ENCODE measurements around the gene ENHO. TPM values are rescaled to one million over a fixed set of nuclear protein-coding genes. Genes with fewer than 3 reads are reported as not detected.

The ENHO gene
- polyA plus RNA-seq, 6 donors from 2014 or later, result not detected

DNA sequence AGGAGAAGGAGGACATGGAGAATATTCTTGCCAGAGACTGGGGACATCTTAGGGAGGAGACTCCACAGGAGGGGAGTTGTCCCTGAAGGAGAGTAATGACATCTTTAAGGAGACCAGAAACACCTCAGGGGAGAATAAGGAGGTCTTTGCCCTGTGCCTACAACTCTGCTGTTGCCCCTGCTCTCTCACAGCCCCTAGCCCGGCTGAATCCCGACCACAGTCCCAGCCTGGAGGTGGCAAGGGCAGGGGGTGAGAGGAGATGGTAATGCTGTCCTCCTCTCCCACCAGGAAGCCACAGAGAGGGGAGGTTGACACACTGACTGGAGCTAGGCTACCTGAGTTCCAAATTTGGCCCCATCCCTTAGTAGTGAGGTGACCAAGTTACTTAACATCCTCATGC, 30.2 kb upstream of the ENHO start:
- DNase-seq (no peak), ATAC-seq (ENCODE audit: low read depth in 2 of 2) (no peak)
- H3K27me3 Mint-ChIP-seq, result peaks cover 30 to 51% (median 45%) of the 10 kb centered on the region in 3 donors
- H3K9me3 Mint-ChIP-seq, result no peaks in the 10 kb centered on the region
- H3K36me3 Mint-ChIP-seq, result no peaks in the 10 kb centered on the region
- H3K4me3 Mint-ChIP-seq, result no peak overlapping the region
- no peak overlapping the region for H3K27ac Mint-ChIP-seq
- peaks cover 0 to 4% (median 0%) of the 10 kb centered on the region in 3 donors for H3K4me1 Mint-ChIP-seq

DNA sequence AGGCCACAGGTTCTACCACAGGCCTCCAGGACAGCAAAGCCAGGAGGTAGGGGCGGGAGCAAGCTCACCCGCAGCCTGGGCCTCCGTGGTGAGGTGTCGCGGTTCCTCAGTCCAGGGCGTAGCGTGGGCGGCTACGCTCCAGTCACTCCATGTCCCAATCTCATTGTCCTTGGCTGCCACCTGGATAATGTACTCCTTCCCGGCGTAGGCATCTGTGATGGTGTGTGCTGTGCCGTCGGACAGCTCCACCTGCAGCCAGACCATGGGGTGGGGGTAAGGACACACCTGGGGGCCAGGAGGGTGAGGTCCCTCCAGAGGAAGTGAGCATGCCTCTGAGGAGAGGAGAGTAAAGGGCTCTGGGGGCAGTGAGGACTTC, 29.8 kb upstream of the ENHO start:
- no peak for DNase-seq
- no peaks in the 10 kb centered on the region for H3K36me3 Mint-ChIP-seq

DNA sequence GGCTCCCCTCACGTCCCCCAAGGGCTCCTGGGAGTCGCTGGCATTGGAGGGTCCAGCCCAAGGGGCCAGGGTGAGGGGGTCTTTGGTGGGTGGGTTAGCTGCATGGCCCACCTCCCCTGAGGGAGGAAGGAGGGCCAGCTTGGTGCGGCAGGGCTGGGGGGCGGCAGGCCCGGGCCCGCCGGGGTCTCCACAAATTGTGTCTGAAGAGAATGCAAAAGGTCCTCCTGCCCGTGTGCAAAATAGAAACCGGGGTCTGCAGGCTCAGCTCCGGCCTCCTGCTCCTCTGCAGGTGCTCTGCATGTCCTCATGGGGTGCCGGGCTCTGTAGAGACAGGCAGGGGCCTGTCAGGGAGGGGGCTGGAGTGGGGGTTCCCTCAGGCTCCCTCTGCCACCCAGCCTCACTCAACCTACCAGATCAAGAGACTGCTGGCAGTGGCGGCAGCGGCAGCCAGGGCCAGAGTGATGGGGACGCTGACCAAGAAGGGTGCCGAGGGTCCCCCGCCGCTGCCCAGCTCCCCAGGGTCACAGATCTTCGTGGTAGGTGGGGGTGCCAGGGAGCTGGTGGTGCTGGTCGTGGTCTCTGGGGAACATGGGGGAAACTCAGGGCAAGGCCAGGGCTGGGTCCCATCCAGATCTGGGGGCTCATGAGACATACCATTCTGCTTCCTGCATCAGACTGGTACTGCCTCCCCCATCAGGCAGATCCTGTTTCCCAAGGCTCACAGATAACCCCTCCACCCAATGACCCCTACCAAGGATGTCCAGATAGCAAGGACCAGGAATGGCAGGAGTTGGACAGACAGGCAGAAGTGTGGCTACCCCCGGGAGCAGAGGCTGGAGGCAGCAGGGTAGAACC, 29.2 kb upstream of the ENHO start:
- no peak overlapping the region for H3K27ac Mint-ChIP-seq
- no peak for DNase-seq
- H3K9me3 Mint-ChIP-seq, result no peaks in the 10 kb centered on the region
- peaks cover 0 to 4% (median 0%) of the 10 kb centered on the region in 3 donors for H3K4me1 Mint-ChIP-seq
- no peaks in the 10 kb centered on the region for H3K36me3 Mint-ChIP-seq
- peaks cover 26 to 51% (median 45%) of the 10 kb centered on the region in 3 donors for H3K27me3 Mint-ChIP-seq
- no peak for ATAC-seq (ENCODE audit: low read depth in 2 of 2)
- no peak overlapping the region for H3K4me3 Mint-ChIP-seq

More for the DNA sequence above, 29.8 kb upstream of the ENHO start:
- no peak for ATAC-seq (ENCODE audit: low read depth in 2 of 2)
- peaks cover 0 to 4% (median 0%) of the 10 kb centered on the region in 3 donors for H3K4me1 Mint-ChIP-seq
- peak overlapping the region in 1 of 8 donors; percentile 39 for H3K4me3 Mint-ChIP-seq
- peaks cover 31 to 51% (median 45%) of the 10 kb centered on the region in 3 donors for H3K27me3 Mint-ChIP-seq
- no peaks in the 10 kb centered on the region for H3K9me3 Mint-ChIP-seq
- H3K27ac Mint-ChIP-seq, result peak overlapping the region in 1 of 6 donors; percentile 49

DNA sequence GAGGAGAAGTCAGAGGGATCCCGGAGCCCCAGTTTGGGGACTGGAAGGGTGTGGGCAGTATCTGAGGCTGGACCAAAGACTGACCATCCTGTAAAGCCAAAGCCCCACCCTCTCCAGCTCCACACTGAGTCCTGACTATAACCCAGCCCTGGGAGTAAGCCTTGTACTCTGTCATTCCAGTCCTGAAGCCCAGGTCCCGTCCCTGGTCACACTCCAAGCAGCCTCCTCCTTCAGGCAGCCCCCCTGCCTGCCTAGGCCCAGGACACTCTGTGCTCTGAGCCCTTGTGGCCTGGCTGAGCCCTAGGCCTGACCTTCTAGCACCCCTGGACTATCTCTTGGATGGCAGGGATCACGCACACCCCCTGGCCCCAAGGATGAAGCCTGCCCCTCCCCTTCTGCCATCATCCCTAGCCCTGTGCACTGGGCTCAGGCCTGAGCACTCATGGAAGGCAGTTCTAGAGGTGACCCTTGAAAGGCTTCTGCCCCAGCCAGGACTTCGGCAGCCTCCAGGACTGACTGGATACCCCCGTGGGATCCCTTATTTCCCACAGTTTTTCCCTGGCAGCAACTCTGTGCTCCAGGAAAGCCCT, 28.0 kb upstream of the ENHO start:
- no peak for DNase-seq
- Mint-ChIP-seq H3K4me3 (no peak overlapping the region), H3K9me3 (no peaks in the 10 kb centered on the region), H3K4me1 (peaks cover 0 to 4% (median 0%) of the 10 kb centered on the region in 3 donors), H3K36me3 (no peaks in the 10 kb centered on the region), H3K27ac (no peak overlapping the region), H3K27me3 (peaks cover 20 to 51% (median 45%) of the 10 kb centered on the region in 3 donors)
- no peak for ATAC-seq (ENCODE audit: low read depth in 2 of 2)

DNA sequence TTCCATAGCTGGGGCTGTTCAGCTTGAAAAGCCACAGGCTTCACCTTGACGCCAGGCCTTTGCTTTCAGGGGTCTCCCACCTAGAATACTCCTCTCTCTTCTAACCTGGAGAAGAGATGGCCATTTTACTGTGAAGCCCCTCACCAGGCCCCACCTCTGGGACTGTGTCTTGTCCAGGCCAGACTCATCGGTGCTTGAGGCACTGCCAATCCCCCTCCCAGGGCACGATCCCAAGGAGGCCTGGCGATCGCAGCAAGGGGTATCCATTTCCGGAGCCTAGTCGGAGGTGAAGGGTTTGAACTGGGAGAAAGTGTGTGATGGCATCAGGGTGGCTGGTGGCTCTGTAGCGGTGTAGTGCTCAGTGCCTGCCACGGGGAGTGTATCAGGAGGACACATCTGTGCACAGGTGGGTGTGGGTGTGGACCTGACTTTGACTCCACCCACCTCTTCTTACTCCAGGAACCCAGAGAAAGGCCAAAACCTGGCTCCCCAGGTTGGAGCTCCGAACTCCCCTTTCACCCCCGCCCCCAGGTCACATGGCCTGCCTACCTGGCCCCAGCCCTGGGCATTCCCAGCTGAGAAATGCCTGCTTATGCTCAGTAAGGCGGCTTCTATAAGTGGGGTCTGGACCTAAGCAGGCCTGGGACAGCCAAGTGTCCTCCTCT, 27.4 kb upstream of the ENHO start:
- Mint-ChIP-seq H3K4me3 (no peak overlapping the region), H3K27me3 (peaks cover 23 to 52% (median 47%) of the 10 kb centered on the region in 3 donors), H3K9me3 (no peaks in the 10 kb centered on the region), H3K4me1 (peaks cover 0 to 4% (median 0%) of the 10 kb centered on the region in 3 donors), H3K27ac (no peak overlapping the region), H3K36me3 (no peaks in the 10 kb centered on the region)
- ATAC-seq (ENCODE audit: low read depth in 2 of 2) (no peak), DNase-seq (no peak)

DNA sequence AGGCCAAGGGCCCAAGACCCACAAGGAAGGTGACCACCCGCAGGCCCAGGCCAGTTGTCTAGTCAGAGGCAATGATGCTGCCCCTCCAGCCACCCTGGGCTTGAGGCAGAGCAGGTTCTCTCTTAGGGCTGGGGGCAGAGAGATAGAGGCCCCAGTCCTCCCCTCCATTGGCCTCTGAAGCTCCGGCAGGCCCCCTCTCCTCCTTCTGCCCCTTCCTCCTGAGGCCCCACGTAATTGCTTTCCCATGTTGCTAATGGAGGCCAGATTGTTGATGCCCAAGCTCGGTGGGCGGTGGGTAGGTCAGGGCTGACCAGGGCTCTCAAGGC, 26.6 kb upstream of the ENHO start:
- H3K9me3 Mint-ChIP-seq, result no peaks in the 10 kb centered on the region
- H3K27ac Mint-ChIP-seq, result no peak overlapping the region
- peaks cover 22 to 51% (median 41%) of the 10 kb centered on the region in 3 donors for H3K27me3 Mint-ChIP-seq
- no peak overlapping the region for H3K4me3 Mint-ChIP-seq
- H3K36me3 Mint-ChIP-seq, result no peaks in the 10 kb centered on the region
- no peak for DNase-seq
- H3K4me1 Mint-ChIP-seq, result peaks cover 0 to 4% (median 0%) of the 10 kb centered on the region in 3 donors
- ATAC-seq (ENCODE audit: low read depth in 2 of 2), result no peak

DNA sequence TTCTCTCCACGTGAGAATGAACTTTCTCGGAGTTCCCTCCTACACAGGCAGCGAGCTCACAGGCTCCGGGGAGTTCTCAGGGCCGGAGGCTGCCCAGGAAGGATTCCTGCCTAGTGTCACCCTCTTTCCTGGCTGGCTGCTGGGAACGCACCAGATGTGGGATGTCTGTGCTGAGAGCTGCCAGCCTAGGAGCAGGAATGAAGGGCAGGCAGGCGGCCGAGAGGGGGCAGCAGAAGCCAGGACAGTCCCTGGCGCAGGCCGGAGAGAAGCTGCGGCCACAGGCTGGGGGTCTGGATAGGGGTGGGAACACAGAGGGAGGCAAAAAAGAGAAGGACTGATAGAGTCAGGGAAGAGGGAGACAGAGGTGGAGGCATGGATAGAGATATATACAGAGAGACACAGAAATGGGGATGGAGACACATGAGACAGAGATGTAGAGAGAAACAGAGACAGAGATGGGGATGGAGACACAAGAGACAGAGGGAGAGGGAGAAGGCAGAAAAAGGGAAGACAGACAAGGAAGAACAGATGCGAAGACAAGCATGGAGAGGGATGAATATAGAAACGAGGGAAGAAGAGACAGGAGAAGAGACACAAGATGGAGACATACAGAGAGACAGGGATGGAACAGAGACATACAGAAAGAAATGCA, 25.3 kb upstream of the ENHO start:
- ATAC-seq (ENCODE audit: low read depth in 2 of 2), result peak in 1 of 2 donors; percentile 47
- H3K27ac Mint-ChIP-seq, result no peak overlapping the region

DNA sequence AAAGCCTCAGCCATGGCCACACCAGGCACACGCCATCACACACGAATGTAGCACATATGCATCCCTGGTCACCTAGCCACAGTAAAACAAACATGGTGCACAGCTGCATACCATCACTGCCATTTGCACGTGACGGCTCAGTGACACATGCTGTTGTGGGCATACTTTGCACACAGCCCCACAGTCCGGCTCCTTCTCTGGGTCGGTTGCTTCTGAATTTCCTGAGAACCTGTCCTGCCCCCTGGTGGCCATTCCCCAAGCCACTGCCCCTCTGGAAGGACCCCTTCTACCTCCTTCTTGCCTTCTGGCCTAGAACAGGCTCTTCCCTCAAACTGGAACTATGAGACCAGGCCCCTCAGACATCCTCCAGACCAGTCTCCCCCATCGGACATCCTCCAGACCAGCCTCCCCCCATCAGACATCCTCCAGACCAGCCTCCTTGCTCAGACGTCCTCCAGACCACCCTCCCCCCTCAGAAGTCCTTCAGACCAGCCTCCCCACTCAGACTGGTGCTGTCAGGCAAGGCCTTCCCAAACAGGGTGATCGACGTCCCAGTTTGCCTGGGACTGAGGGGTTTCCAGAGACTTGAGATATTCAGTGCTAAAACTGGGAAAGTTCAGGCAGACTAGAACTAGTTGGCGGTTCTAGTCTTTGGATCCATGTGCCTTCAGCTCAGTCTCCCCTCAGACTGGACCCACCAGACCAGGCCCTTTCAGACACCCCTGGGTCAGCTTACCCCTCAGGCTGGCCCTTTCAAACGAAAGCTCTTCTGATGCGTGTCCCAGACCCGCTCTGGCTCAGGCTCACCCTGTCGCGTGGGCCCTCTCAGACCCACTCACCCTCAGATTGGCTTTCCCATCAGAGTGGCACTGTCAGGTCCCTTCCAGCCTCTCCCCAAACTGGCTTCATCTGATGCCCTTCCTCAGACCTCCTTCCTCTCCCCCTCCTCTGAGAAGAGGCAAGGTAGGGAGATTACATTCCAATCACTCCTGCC, 24.3 kb upstream of the ENHO start:
- DNase-seq (peak; percentile 28), ATAC-seq (ENCODE audit: low read depth in 2 of 2) (peak; percentile 49 to 52)
- Mint-ChIP-seq H3K36me3 (no peaks in the 10 kb centered on the region), H3K4me3 (no peak overlapping the region), H3K9me3 (no peaks in the 10 kb centered on the region), H3K27me3 (peaks cover 28 to 44% (median 42%) of the 10 kb centered on the region in 3 donors), H3K27ac (peak overlapping the region in 1 of 6 donors; percentile 49), H3K4me1 (peaks cover 0 to 4% (median 0%) of the 10 kb centered on the region in 3 donors)

More for the DNA sequence above, 25.3 kb upstream of the ENHO start:
- Mint-ChIP-seq H3K4me3 (no peak overlapping the region), H3K27me3 (peaks cover 26 to 48% (median 39%) of the 10 kb centered on the region in 3 donors), H3K36me3 (no peaks in the 10 kb centered on the region), H3K4me1 (peaks cover 0 to 4% (median 0%) of the 10 kb centered on the region in 3 donors), H3K9me3 (no peaks in the 10 kb centered on the region)
- DNase-seq, result peak; percentile 18

DNA sequence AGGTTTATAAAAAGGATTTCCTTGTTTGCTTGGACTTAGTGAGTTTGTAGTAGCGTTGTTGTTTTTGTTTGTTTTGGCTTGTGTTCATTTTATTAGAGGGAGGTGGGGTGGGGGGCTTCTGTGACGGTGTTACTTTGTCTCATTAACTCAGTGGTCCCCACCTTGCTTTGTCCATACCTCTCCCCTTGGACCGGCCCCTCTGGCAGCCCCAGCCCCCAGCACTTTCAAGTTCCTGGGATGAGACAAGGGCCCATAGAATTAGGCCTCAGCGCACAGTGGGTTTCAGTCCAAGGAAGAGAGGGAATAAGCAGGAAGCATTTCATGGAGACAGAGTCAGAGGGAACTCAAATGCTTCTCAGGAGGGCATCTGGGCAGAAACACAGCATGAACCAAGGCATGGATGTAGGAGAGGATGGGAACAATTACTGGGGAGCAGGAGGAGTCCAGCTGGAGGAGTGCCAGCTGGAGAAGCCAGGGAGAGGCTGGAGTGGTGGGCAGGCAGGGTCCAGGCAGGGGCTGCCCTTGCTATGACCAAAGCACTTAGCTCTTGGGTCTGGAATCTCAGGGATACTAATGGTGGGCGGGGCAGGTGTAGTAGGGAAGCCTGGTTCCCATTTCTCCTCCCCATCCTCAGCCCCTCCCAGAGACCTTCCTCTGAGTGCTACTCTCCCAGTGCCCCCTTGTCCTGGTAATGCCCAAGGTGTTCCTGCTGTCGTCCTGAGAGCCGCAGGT, 23.5 kb upstream of the ENHO start:
- DNase-seq, result no peak
- Mint-ChIP-seq H3K9me3 (no peaks in the 10 kb centered on the region), H3K27me3 (peaks cover 34 to 53% (median 47%) of the 10 kb centered on the region in 3 donors), H3K36me3 (no peaks in the 10 kb centered on the region), H3K4me1 (peaks cover 0 to 4% (median 0%) of the 10 kb centered on the region in 3 donors), H3K4me3 (no peak overlapping the region), H3K27ac (peak overlapping the region in 1 of 6 donors; percentile 51)
- ATAC-seq (ENCODE audit: low read depth in 2 of 2), result no peak

DNA sequence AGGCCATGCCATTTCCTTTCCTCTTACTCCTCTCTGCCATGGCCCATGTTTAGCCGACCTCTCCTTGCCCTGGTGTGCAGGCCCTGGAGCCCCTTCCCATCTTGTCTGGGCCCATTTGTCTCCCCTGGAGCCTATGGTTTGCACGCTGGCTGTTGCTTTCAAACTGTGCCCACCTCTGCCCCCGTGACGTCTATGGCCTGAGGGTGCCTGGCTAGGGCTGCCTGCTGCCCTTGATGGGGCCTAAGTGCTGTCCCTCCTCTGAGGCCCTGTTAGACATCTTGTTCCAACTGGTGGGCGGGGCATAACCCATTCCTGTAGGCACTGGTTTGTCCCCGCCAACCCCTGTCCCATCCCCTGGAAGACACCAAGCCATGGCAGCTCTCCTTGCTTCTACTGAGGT, 22.7 kb upstream of the ENHO start:
- DNase-seq (no peak), ATAC-seq (ENCODE audit: low read depth in 2 of 2) (no peak)
- no peak overlapping the region for H3K4me3 Mint-ChIP-seq
- H3K9me3 Mint-ChIP-seq, result no peaks in the 10 kb centered on the region
- H3K36me3 Mint-ChIP-seq, result no peaks in the 10 kb centered on the region
- H3K27ac Mint-ChIP-seq, result no peak overlapping the region
- peaks cover 38 to 57% (median 51%) of the 10 kb centered on the region in 3 donors for H3K27me3 Mint-ChIP-seq
- H3K4me1 Mint-ChIP-seq, result peaks cover 0 to 4% (median 0%) of the 10 kb centered on the region in 3 donors

DNA sequence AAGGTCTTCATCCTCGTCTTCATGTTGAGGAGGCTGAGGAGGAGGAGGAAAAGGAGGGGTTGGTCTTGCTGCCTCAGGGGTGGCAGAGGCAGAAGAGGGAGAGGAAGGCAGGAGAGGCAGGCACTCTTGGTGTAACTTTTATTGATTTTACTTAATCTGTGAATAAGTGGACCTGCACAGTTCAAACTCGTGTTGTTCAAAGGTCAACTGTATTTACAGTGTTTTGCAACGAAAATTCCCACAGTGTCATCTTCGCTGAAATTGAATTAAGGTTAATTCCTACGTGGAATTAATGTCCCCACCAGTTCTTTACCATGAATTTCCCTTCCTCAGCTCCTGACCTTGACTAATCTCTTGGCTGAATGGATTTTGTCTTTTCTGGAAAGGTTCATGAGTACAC, 21.2 kb upstream of the ENHO start:
- Mint-ChIP-seq H3K4me3 (no peak overlapping the region), H3K9me3 (no peaks in the 10 kb centered on the region), H3K27me3 (peaks cover 42 to 64% (median 59%) of the 10 kb centered on the region in 3 donors), H3K36me3 (no peaks in the 10 kb centered on the region), H3K27ac (no peak overlapping the region), H3K4me1 (peaks cover 0 to 4% (median 0%) of the 10 kb centered on the region in 3 donors)
- no peak for ATAC-seq (ENCODE audit: low read depth in 2 of 2)
- no peak for DNase-seq

DNA sequence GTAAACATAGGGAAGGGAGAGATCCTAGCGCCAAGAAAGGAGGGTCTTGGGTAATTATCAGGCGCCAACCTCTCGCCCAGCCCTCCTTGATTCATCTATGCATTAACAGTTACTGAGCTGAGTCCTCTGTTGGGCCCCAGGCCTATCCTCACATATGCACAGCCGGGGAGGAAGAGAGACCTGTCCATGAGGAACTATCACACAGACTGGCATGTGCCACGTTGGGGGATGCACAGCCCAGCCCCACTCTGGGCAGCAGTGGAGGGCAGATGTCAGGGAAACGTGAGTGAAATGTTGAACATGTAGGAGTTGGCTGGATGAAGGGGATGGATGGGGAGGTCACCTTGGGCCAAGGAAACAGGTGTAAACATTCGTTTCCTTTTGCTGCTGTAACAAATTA, 18.8 kb upstream of the ENHO start:
- no peaks in the 10 kb centered on the region for H3K9me3 Mint-ChIP-seq
- no peaks in the 10 kb centered on the region for H3K4me1 Mint-ChIP-seq
- DNase-seq, result no peak
- no peaks in the 10 kb centered on the region for H3K36me3 Mint-ChIP-seq
- no peak overlapping the region for H3K4me3 Mint-ChIP-seq
- peaks cover 42 to 54% (median 49%) of the 10 kb centered on the region in 3 donors for H3K27me3 Mint-ChIP-seq
- no peak for ATAC-seq (ENCODE audit: low read depth in 2 of 2)
- no peak overlapping the region for H3K27ac Mint-ChIP-seq
